ENCODE measurements around the gene ELOVL5. TPM values are rescaled to one million over a fixed set of nuclear protein-coding genes. Genes with fewer than 3 reads are reported as not detected.

ELOVL5 gene
- total and polyA plus RNA-seq, 3 donors from 2014 or later = 190 to 214 (median 206) TPM

DNA sequence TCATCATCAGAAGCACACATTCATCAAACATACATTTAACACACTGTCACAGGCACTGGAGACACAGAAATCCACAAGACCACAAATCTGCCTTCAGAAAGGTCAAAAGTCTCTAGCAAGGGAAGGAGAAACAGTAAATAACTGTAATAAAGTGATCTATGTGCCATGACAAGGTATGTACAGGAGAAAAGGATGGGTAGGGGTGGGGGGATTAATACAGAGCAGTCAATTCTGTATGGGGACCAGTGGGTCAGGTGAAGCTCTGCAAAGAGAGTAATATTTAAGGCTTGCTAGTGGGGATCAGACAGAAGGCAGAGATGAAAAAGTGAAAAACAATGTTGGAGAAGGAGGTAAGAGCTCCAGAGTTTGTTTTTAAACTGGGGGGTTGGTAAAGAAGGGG lies 32.6 kb downstream of the ELOVL5 start:
- Histone ChIP-seq H3K27ac (no peak overlapping the region), H3K9me3 (no peaks in the 10 kb centered on the region), H3K27me3 (no peaks in the 10 kb centered on the region), H3K36me3 (ENCODE audit: low read depth, missing control alignments) (no peaks in the 10 kb centered on the region), H3K4me3 (no peak overlapping the region), H3K4me1 (peaks cover 16% of the 10 kb centered on the region)
- TF ChIP-seq, protein P1, sequence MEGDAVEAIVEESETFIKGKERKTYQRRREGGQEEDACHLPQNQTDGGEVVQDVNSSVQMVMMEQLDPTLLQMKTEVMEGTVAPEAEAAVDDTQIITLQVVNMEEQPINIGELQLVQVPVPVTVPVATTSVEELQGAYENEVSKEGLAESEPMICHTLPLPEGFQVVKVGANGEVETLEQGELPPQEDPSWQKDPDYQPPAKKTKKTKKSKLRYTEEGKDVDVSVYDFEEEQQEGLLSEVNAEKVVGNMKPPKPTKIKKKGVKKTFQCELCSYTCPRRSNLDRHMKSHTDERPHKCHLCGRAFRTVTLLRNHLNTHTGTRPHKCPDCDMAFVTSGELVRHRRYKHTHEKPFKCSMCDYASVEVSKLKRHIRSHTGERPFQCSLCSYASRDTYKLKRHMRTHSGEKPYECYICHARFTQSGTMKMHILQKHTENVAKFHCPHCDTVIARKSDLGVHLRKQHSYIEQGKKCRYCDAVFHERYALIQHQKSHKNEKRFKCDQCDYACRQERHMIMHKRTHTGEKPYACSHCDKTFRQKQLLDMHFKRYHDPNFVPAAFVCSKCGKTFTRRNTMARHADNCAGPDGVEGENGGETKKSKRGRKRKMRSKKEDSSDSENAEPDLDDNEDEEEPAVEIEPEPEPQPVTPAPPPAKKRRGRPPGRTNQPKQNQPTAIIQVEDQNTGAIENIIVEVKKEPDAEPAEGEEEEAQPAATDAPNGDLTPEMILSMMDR (IDR thresholded peaks at IDR 0.05) = no peak
- TF ChIP-seq POLR2A (IDR thresholded peaks at IDR 0.05) = no peak
- no peak for DNase-seq
- intact Hi-C loops (cut with DNase I; ENCODE audit: low total_unique reads) = no loop called here

DNA sequence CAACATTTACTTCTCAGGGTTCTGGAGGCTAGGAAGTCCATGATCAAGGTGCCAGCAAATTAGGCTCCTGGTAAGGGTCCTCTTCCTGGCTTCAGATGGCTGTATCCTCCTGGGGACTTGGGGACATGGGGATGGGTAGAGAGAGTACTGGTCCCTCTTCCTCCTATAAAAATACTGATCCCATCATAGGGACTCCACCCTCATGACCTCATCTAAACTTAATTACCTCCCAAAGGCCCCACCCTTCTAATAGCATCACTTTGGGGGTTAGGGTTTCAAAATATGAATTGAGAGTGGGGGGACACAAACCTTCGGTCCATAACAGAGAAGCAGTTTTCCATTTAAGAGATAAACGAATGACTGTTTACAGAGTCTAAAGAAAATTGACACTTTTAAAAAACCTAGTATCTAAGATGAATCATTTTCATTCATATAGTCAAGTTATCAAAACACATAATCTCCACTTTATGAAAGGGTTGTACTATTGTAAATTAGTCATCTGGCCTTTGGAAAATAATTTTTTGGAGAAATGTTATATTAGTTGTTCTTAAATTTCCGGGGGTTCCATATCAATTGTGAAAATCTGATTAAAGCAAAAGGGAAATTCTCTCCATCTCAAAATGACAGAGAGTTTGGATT lies 33.5 kb downstream of the ELOVL5 start:
- WGBS, 2 donors = 69% methylated on average over 3 of the region's 3 CpGs
- intact Hi-C loops (cut with DNase I; ENCODE audit: low total_unique reads) = no loop called here
- Histone ChIP-seq H3K4me3 (no peak overlapping the region), H3K27ac (no peak overlapping the region), H3K9me3 (no peaks in the 10 kb centered on the region), H3K4me1 (peaks cover 18% of the 10 kb centered on the region), H3K36me3 (ENCODE audit: low read depth, missing control alignments) (no peaks in the 10 kb centered on the region), H3K27me3 (no peaks in the 10 kb centered on the region)
- no peak for DNase-seq
- TF ChIP-seq POLR2A (IDR thresholded peaks at IDR 0.05) = no peak
- TF ChIP-seq, protein P1 (IDR thresholded peaks at IDR 0.05) = no peak

DNA sequence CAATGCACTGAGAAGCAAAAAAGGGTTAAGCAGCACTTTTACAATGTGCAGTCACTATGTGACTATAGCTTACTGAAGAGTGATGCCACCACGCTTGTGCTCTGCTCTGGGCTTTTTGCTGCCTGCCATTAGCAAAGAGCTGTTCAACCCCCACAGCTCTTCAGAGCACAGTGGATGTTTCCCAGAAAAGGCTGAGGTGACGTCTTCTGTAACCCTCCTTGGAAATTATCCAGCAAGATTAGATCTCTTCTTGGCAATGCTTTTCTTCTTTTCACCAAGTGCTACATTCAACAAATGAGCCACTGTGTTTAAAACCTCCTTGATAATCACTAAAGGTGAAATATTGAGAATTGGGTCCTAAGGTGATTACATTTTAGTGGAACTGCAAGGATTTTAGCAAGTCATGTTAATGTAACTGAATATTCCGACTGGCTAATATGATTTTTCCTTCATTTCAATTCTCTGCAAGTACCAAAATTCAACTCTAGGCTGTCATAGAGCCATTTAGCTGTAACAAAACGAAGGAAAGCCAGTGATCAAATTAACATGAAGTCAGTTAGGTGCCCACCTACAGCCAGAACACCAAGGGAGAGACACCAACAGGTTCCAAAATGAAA lies 34.9 kb downstream of the ELOVL5 start:
- Histone ChIP-seq H3K4me1 (peaks cover 28% of the 10 kb centered on the region), H3K4me3 (no peak overlapping the region), H3K36me3 (ENCODE audit: low read depth, missing control alignments) (no peaks in the 10 kb centered on the region), H3K9me3 (no peaks in the 10 kb centered on the region), H3K27me3 (no peaks in the 10 kb centered on the region), H3K27ac (peak overlapping the region; percentile 16 to 43)
- peak; percentile 75 for DNase-seq
- no peak for TF ChIP-seq POLR2A (IDR thresholded peaks at IDR 0.05)
- TF ChIP-seq, protein P1 (IDR thresholded peaks at IDR 0.05) = no peak
- intact Hi-C loops (cut with DNase I; ENCODE audit: low total_unique reads) = no loop called here
- 49 to 58% methylated on average over 4 of the region's 4 CpGs for WGBS, 2 donors

DNA sequence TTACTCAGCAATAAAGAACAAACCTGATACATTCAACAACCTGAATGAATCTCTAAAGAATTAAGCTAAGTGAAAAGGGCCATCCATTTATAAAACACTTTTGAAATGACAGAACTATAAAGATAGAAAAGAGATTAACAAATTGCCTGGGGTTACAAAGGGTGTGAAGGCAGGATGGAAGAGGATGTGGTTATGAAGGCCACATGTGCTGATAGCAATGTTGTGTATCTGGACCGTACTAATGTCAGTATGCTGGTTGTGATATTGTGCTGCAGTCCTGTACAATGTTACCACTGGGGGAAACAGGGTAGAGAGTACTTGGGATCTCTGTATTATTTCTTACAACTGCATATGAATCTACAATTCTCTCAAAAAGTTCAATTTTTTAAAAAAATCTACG lies 36.4 kb downstream of the ELOVL5 start:
- TF ChIP-seq POLR2A (IDR thresholded peaks at IDR 0.05) = no peak
- TF ChIP-seq, protein P1 (IDR thresholded peaks at IDR 0.05) = no peak
- intact Hi-C loops (cut with DNase I; ENCODE audit: low total_unique reads) = no loop called here
- 75 to 85% methylated on average over 2 of the region's 2 CpGs for WGBS, 2 donors
- Histone ChIP-seq H3K36me3 (ENCODE audit: low read depth, missing control alignments) (no peaks in the 10 kb centered on the region), H3K9me3 (no peaks in the 10 kb centered on the region), H3K27ac (peak overlapping the region in 1 of 2 donors; percentile 20), H3K27me3 (no peaks in the 10 kb centered on the region), H3K4me1 (peaks cover 32% of the 10 kb centered on the region), H3K4me3 (no peak overlapping the region)
- no peak for DNase-seq

DNA sequence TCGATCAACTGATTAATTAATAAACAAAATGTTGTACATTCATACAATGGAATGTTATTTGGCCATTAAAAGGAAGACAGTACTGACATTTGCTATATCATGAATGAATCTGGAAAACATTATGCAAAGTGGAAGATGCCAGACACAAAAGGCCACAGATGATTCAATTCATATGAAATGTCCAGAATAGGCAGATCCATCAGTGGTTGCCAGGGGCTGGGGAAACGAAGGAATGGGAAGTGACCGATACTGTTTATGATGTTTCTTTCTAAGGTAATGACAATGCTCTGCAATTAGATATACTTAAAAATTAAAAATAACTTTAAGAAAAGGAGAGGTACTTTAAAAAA lies 37.2 kb downstream of the ELOVL5 start:
- H3K27ac ChIP-seq = peak overlapping the region in 1 of 2 donors; percentile 20
- no peak overlapping the region for H3K4me3 ChIP-seq
- TF ChIP-seq POLR2A (IDR thresholded peaks at IDR 0.05) = no peak
- TF ChIP-seq, protein P1 (IDR thresholded peaks at IDR 0.05) = no peak
- no peaks in the 10 kb centered on the region for H3K27me3 ChIP-seq
- H3K36me3 ChIP-seq (ENCODE audit: low read depth, missing control alignments) = no peaks in the 10 kb centered on the region
- whole genome bisulfite sequencing, 2 donors = 88 to 93% methylated on average over 3 of the region's 3 CpGs
- intact Hi-C loops (cut with DNase I; ENCODE audit: low total_unique reads) = no loop called here
- peaks cover 40% of the 10 kb centered on the region for H3K4me1 ChIP-seq
- H3K9me3 ChIP-seq = no peaks in the 10 kb centered on the region
- no peak for DNase-seq

All from testis (tissue), 3 donors.